ENCODE measurements around the gene ALG5. TPM values are rescaled to one million over a fixed set of nuclear protein-coding genes. Genes with fewer than 3 reads are reported as not detected.
A peak's percentile ranks its signal among the peaks of the same experiment; 100 is the strongest.

ALG5 gene, protein sequence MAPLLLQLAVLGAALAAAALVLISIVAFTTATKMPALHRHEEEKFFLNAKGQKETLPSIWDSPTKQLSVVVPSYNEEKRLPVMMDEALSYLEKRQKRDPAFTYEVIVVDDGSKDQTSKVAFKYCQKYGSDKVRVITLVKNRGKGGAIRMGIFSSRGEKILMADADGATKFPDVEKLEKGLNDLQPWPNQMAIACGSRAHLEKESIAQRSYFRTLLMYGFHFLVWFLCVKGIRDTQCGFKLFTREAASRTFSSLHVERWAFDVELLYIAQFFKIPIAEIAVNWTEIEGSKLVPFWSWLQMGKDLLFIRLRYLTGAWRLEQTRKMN
- total RNA-seq = 10 to 100 TPM; 21.8 to 21.9 TPM
- 42.9 TPM for polyA plus RNA-seq (2013, experiment 1 of 2)
- 44.2 TPM for polyA plus RNA-seq (2013, experiment 2 of 2)
- long read RNA-seq, experiment 1, transcript ALG5-201 (10 exons, 1,154 nt) = major isoform, 10 of 15 reads
- long read RNA-seq, experiment 1, partial matches to known transcripts = 1 of 15 reads
- long read RNA-seq, experiment 1, other reads (novel, unspliced or antisense) = 4 of 15 reads
- long read RNA-seq, experiment 2, transcript ALG5-201 (10 exons, 1,154 nt) = major isoform, 34 of 46 reads
- long read RNA-seq, experiment 2, partial matches to known transcripts = 2 of 46 reads
- long read RNA-seq, experiment 2, other reads (novel, unspliced or antisense) = 10 of 46 reads
- long read RNA-seq, experiment 3, transcript ALG5-201 (10 exons, 1,154 nt) = major isoform, 62 of 73 reads
- long read RNA-seq, experiment 3, partial matches to known transcripts = 0 of 73 reads
- long read RNA-seq, experiment 3, other reads (novel, unspliced or antisense) = 11 of 73 reads
- long read RNA-seq, experiment 4, transcript ALG5-201 (10 exons, 1,154 nt) = major isoform, 93 of 125 reads
- long read RNA-seq, experiment 4, partial matches to known transcripts = 0 of 125 reads
- long read RNA-seq, experiment 4, other reads (novel, unspliced or antisense) = 32 of 125 reads

DNA sequence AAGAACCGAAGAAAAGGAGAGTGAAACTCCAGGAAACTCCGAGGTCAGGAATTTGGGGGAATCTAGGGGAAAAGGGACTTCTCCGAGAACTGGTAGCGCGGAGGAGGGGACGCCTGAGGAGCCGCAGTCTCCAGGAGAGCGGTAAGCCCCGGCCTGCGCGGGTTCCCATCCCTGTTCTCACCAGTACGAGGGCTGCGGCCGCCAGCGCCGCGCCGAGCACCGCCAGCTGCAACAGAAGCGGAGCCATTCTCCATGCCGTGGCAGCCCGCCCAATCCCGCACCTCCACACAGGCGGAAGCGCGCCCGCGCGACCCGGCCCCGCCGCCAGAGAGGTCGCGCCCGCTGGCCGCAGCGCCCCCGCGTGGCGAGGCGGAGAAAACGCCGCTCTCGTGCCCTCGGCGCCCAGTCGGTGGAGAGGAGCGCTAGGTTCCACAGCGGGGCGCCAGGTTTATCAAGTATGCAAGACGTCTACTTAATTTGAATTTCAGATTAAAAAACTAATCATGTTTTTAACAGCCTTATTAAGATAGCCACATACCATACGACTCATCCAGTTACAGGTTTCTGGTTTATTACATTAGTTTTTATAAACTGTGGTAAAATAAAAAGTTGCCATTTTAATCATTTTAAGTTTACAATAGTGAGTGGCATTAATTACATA is at the start of gene ALG5:
ALG5 (minus strand) TSS at position 287 of the 661 bp plus-strand sequence; CDS start at position 247, 40 bp downstream.
- peak within 1 kb of the TSS; percentile 92 for H3K4me3 Mint-ChIP-seq
- DNase-seq = peak; percentile 96
- H3K9me3 Mint-ChIP-seq = no peaks in the 10 kb centered on the region
- H3K4me1 Mint-ChIP-seq = peaks cover 13% of the 10 kb centered on the region
- no peaks in the 10 kb centered on the region for H3K27me3 Mint-ChIP-seq (ENCODE audit: insufficient read depth)
- Histone ChIP-seq H3K4me1 (ENCODE audit: control insufficient read depth, insufficient read depth, low read length) (peaks cover 3% of the 10 kb centered on the region), H3K27ac (ENCODE audit: low read depth, low read length) (peak within 1 kb of the TSS; percentile 98), H3K36me3 (ENCODE audit: control insufficient read depth, insufficient read depth, low read length) (peaks cover 34% of the 10 kb centered on the region), H3K27me3 (ENCODE audit: control insufficient read depth, insufficient read depth, low read length, poor library complexity, severe bottlenecking) (no peaks in the 10 kb centered on the region), H3K4me3 (ENCODE audit: low read length) (peak within 1 kb of the TSS; percentile 92), H3K9ac (ENCODE audit: extremely low read depth, low read length, poor library complexity, severe bottlenecking) (peak within 1 kb of the TSS; percentile 96), H3K9me3 (ENCODE audit: control insufficient read depth, low read length) (no peaks in the 10 kb centered on the region)
- peak within 1 kb of the TSS; percentile 98 for H3K27ac Mint-ChIP-seq
- peaks cover 14% of the 10 kb centered on the region for H3K36me3 Mint-ChIP-seq (ENCODE audit: low read depth)
- WGBS, 2 experiments (ENCODE audit: insufficient coverage in 1 of 2, insufficient read length in 1 of 2) = 0% methylated on average over 3 to 51 of the region's 52 CpGs
- TF ChIP-seq, protein P1, sequence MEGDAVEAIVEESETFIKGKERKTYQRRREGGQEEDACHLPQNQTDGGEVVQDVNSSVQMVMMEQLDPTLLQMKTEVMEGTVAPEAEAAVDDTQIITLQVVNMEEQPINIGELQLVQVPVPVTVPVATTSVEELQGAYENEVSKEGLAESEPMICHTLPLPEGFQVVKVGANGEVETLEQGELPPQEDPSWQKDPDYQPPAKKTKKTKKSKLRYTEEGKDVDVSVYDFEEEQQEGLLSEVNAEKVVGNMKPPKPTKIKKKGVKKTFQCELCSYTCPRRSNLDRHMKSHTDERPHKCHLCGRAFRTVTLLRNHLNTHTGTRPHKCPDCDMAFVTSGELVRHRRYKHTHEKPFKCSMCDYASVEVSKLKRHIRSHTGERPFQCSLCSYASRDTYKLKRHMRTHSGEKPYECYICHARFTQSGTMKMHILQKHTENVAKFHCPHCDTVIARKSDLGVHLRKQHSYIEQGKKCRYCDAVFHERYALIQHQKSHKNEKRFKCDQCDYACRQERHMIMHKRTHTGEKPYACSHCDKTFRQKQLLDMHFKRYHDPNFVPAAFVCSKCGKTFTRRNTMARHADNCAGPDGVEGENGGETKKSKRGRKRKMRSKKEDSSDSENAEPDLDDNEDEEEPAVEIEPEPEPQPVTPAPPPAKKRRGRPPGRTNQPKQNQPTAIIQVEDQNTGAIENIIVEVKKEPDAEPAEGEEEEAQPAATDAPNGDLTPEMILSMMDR (conservative IDR thresholded peaks at IDR 0.05) = peak; percentile 98

DNA sequence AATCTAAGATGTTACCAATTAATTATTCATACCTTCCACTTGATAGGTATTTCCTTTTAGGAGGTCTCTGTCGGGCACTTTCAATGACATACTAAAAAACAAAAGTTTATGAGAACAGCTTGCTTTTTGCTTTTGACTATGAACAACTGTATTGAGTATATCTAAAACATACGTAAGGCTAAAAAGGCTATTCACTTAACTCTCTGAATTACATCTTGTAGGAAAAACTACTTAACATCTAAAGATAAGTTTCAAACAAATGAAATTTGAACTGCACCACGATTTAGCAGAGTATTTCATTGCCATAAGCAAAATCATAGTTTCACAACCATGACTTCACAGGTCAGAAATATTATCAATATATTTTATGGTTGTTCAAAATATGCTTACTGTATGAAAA is 48.7 kb upstream of the ALG5 start:
- Histone ChIP-seq H3K4me1 (ENCODE audit: control insufficient read depth, insufficient read depth, low read length) (no peaks in the 10 kb centered on the region), H3K9me3 (ENCODE audit: control insufficient read depth, low read length) (no peaks in the 10 kb centered on the region), H3K36me3 (ENCODE audit: control insufficient read depth, insufficient read depth, low read length) (peaks cover 69% of the 10 kb centered on the region), H3K27me3 (ENCODE audit: control insufficient read depth, insufficient read depth, low read length, poor library complexity, severe bottlenecking) (no peaks in the 10 kb centered on the region), H3K4me3 (ENCODE audit: low read length) (no peak overlapping the region), H3K9ac (ENCODE audit: extremely low read depth, low read length, poor library complexity, severe bottlenecking) (no peak overlapping the region), H3K27ac (ENCODE audit: low read depth, low read length) (no peak overlapping the region)
- TF ChIP-seq, protein P1 (conservative IDR thresholded peaks at IDR 0.05) = no peak
- no peak overlapping the region for H3K4me3 Mint-ChIP-seq
- H3K9me3 Mint-ChIP-seq = no peaks in the 10 kb centered on the region
- H3K27ac Mint-ChIP-seq = no peak overlapping the region
- DNase-seq = no peak
- WGBS, 2 experiments (ENCODE audit: insufficient coverage in 1 of 2, insufficient read length in 1 of 2) = 98 to 100% methylated on average over 2 to 3 of the region's 3 CpGs
- peaks cover 32% of the 10 kb centered on the region for H3K36me3 Mint-ChIP-seq (ENCODE audit: low read depth)
- no peaks in the 10 kb centered on the region for H3K27me3 Mint-ChIP-seq (ENCODE audit: insufficient read depth)
- H3K4me1 Mint-ChIP-seq = peaks cover 13% of the 10 kb centered on the region

DNA sequence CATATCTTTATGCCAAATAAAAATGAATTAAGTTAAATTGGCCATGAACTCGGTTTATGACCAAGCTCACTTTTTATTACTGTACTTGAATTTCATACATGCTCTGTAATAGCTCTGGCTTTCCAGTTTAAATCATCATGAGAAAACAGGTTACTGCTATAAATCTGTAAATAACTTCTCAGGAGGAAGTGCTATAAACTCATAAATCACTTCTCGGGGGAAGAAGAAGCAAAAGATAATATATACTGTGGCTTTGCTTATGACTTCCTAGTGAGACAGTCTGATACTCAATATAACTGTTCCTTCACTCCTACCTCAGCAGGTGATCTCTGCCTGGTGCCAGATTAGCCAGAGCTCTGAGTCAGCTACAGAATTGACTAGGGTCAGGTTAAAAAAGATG is 47.9 kb upstream of the ALG5 start:
- no peaks in the 10 kb centered on the region for H3K9me3 Mint-ChIP-seq
- peak overlapping the region; percentile 59 for H3K27ac Mint-ChIP-seq
- Histone ChIP-seq H3K36me3 (ENCODE audit: control insufficient read depth, insufficient read depth, low read length) (peaks cover 77% of the 10 kb centered on the region), H3K9ac (ENCODE audit: extremely low read depth, low read length, poor library complexity, severe bottlenecking) (no peak overlapping the region), H3K4me1 (ENCODE audit: control insufficient read depth, insufficient read depth, low read length) (no peaks in the 10 kb centered on the region), H3K27ac (ENCODE audit: low read depth, low read length) (no peak overlapping the region), H3K9me3 (ENCODE audit: control insufficient read depth, low read length) (no peaks in the 10 kb centered on the region), H3K27me3 (ENCODE audit: control insufficient read depth, insufficient read depth, low read length, poor library complexity, severe bottlenecking) (no peaks in the 10 kb centered on the region), H3K4me3 (ENCODE audit: low read length) (no peak overlapping the region)
- DNase-seq = no peak
- H3K4me3 Mint-ChIP-seq = no peak overlapping the region
- H3K4me1 Mint-ChIP-seq = peaks cover 5% of the 10 kb centered on the region
- H3K27me3 Mint-ChIP-seq (ENCODE audit: insufficient read depth) = no peaks in the 10 kb centered on the region
- TF ChIP-seq, protein P1 (conservative IDR thresholded peaks at IDR 0.05) = no peak
- 94% methylated on average over 2 of the region's 2 CpGs for WGBS, 2 experiments (ENCODE audit: insufficient coverage in 1 of 2, insufficient read length in 1 of 2)
- H3K36me3 Mint-ChIP-seq (ENCODE audit: low read depth) = peaks cover 33% of the 10 kb centered on the region

All from endodermal cell (in vitro differentiated cells).